DMS 273 treated with DMSO at 0.1 percent for 48 hours (cell line): ENCODE data around the gene MUC4.
"Not testable (repeated sequence)": the region's sequence is repeated elsewhere in the genome, so short reads cannot be mapped to it uniquely, and the experiment has no call there.

Experiments
- DNase-seq: peaks from one replicate; lab custom pipeline; 2025; lab: John Stamatoyannopoulos, UW

Gene MUC4

DNA sequence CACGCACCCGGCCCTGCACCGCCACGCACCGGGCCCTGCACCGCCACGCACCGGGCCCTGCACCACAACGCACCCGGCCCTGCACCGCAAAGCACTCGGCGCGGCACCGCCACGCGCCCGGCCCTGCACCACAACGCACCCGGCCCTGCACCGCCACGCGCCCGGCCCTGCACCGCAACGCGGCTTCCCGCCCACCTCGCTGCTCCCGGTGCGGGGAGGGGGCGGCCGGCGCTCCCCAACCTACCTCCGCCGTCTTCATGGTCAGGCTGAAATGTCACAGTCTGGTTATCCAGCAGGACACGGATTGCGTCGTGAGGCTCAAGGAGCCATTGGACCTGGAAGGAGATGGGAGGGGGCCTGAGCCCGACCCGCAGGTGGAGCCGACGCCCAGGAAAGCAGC lies 49.1 kb downstream of the MUC4 start:
- no peak for DNase-seq

DNA sequence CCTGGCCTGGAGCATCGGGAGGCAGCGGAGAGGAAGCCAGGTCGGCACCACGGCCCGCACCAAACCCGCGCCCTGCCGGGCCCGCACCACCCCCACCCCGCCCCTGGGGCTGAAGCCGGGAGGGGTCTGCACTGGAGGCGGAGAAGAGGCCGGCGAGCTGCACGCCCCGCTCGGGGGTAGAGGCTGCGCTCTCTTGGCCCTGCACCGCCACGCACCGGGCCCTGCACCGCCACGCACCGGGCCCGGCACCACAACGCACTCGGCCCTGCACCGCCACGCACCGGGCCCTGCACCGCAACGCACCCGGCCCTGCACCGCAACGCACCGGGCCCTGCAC lies 49.5 kb downstream of the MUC4 start:
- no peak for DNase-seq

- DNase-seq: no peak
These were observed 50.0 kb downstream of the MUC4 start for GRCh38 chr3:195761567-195762248.

GRCh38 chr3:195761123-195761566 lies 50.6 kb downstream of the MUC4 start:
- DNase-seq: no peak

DNA sequence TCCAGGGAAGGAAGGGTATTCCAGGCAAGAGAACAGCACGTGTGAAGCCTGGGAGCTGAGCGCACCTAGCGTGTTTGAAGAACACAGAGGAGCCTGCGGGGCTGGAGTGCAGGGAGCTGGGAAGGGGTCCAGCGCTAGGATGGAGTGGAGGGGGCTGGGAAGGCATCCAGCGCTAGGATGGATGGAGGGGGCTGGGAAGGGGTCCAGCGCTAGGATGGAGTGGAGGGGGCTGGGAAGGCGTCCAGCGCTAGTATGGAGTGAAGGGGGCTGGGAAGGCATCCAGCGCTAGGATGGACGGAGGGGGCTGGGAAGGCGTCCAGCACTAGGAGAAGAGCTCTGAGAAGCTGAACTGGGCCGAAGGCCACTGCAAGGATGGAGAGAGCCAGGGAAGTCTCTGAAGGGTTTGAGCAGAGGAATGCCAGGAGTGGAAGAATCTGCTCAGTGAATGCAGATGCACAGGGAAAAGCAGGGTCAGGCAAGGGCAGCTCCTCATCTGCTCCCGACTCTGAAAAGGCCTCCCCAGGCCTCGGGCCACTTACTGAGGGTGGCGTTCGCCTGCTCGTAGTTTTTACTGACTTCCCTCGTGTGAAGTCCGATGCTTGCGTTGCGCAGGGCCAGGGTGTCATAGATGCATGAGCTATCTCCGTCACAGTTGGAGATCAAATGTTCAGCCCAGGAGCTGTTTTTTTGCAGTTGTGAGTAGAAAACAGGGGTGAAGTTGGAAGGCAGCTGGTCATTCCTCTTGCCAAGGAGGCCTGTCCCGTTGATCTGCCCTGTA lies 51.2 kb downstream of the MUC4 start:
- peak; percentile 6 for DNase-seq

DNA sequence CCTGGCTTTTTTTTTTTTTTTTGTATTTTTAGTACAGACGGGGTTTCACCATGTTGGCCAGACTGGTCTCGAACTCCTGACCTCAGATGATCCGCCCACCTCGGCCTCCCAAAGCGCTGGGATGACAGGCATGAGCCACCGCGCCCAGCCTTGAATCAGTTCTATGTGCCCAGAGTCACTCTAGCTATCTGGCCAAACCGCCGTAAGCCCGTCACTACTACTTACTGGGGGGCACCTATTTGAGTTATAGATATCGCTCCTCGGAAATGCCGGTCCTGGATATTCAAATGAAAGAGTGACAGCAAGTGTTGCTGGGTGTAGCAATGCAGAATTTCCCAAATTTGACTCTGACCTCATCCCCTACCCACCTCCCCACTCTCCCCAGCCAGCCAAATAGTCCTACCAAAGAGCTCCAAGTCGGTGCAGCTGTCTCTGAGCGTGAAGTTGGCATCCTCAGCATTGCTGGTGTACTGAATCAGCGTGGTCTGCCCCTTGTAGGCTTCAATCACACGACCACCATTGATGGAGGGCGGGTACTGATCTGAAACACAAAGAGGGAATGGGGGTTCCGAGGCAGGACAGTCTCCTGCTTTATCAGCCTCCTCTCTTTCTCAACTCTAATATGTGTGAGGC lies 52.9 kb downstream of the MUC4 start:
- DNase-seq: no peak

- no peak for DNase-seq
These were observed 53.9 kb downstream of the MUC4 start for GRCh38 chr3:195757827-195758226.

DNA sequence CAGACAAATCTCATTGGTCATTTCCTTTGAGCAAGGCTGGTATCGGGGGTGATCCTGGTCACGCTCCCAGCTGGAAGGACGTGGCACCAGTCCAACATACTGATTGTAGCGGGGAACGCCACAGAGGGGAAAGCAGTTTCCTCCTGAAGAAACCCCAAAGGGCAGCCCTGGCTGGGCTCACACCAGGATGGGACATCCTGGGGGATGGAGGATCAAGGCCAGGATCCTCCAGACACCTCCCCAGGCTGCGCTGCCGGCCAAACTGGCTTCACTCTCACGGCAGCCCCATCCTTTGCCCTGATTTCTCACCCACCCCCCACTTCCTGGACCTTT lies 54.3 kb downstream of the MUC4 start:
- DNase-seq: no peak

GRCh38 chr3:195755791-195756676 lies 55.7 kb downstream of the MUC4 start:
- DNase-seq: no peak

- DNase-seq: no peak
These were observed 56.3 kb downstream of the MUC4 start for GRCh38 chr3:195755391-195755790.

DNA sequence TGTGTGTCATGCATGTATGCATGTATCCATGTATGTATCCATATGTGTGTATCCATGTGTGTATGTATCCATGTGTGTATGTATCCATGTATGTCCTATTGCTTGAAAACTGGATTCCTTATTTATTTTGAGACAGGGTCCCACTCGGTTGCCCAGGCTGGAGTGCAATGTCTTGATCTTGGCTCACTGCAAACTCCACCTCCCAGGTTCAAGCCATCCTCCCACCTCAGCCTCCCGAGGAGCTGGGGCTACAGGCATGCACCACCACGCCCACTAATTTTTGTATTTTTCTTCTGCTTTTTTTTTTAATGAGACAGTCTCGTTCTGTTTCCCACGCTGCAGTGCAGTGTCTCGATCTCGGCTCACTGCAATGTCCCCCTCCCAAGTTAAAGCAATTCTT lies 56.8 kb downstream of the MUC4 start:
- no peak for DNase-seq

DNA sequence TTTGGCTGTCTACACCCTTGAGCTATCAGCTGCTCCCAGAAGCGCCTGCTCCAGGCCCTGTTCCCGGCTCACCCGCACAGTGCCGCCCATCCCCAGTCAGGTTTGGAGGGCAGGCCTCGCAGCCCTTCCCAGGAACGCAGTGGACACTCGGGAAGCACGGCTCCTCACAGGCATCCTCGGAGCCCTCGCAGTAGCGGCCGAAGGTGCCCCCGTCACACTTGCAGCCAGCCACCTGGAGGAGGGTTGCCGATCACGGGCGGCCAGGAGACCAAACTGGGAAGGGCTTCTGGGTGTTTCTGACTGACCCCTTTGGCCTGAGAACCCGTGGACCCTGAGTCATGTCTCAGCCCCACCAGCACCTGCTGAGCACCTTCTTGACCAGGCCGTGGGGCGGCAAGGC lies 57.6 kb downstream of the MUC4 start:
- DNase-seq: no peak

DNA sequence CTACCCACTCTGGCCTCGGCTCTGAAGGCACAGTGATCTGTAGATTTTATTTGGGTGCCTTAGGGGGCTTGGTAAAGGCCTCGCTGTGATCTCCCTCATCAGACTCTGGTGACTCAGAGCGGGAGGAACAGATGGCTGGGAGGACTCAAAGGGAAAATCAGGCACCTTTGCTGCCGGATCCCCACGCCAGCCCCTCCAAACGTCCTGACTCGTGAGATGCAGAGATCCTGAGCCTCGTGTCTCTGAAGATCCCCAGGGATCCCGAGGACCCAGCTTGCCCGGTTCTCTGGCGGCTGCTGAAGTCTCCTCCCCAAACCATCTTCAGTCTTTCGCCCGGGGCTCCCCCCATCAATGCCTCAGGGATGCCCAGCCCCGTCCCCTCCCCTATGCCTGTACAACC lies 58.1 kb downstream of the MUC4 start:
- DNase-seq: peak; percentile 3

GRCh38 chr3:195752546-195753331 lies 59.0 kb downstream of the MUC4 start:
- DNase-seq: no peak

- no peak for DNase-seq
These were observed 59.7 kb downstream of the MUC4 start for GRCh38 chr3:195752066-195752465.

GRCh38 chr3:195751560-195751959 lies 60.2 kb downstream of the MUC4 start:
- no peak for DNase-seq

GRCh38 chr3:195750797-195751520 lies 60.8 kb downstream of the MUC4 start:
- DNase-seq: no peak

- not testable (repeated sequence) for DNase-seq
These were observed 62.6 kb downstream of the MUC4 start for GRCh38 chr3:195749101-195749500.

- DNase-seq: no peak
These were observed 63.1 kb downstream of the MUC4 start for GRCh38 chr3:195748661-195749060.

GRCh38 chr3:195746751-195747150 lies 65.0 kb downstream of the MUC4 start:
- no peak for DNase-seq

GRCh38 chr3:195746346-195746745 lies 65.4 kb downstream of the MUC4 start:
- no peak for DNase-seq
